Skin of body (tissue), 2 donors: Measurements from ENCODE around the gene ZNF578. TPM values are rescaled to one million over a fixed set of nuclear protein-coding genes. Genes with fewer than 3 reads are reported as not detected.
"Not testable (repeated sequence)": the region's sequence is repeated elsewhere in the genome, so short reads cannot be mapped to it uniquely, and the experiment has no call there.

Experiments used
- DNase-seq: peaks from one replicate; lab custom pipeline; 2025; lab: John Stamatoyannopoulos, UW
- total RNA-seq: library from RNA; depleted of rRNA; stranded (reverse); fragments of >200 nt; gene quantifications from one replicate; pipeline ENCODE4 v1.2.3, GENCODE V29; 2014

The ZNF578 gene
- total RNA-seq, 1 donor from 2014 or later: 3.4 TPM

DNA sequence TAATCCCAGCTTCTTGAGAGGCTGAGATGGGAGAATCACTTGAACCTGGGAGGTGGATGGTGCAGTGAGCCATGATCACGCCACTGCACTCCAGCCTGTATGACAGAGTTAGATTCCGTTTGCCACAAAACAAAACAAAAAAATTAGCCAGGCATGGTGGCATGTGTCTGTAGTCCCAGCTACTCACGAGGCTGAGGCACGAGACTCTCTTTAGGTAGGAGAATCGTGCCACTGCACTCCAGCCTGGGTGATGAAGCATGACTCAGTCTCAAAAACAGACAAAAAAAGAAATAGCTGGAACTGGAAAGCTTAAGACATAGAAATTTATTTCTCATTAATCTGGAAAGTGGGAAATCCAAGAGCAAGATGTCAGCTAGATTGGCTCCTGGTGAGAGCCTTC is 53.9 kb downstream of the ZNF578 start:
- no peak for DNase-seq

DNA sequence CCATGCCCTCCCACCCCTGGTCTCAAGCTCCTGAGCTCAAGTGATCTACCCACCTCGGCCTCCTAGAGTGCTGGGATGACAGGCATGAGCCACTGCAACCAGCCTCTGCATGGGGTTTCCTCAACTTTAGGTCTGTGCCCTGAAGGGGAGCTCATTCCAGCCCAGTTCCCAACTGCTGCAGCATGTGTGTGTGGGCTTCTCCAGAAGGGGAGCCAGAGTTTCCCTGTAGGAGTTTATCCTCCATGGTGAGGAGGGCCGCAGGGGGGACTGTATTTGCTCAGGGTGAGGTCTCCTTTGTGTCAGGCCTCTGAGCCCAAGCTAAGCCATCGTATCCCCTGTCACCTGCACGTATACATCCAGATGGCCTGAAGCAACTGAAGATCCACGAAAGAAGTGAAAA is 62.8 kb downstream of the ZNF578 start:
- no peak for DNase-seq

DNA sequence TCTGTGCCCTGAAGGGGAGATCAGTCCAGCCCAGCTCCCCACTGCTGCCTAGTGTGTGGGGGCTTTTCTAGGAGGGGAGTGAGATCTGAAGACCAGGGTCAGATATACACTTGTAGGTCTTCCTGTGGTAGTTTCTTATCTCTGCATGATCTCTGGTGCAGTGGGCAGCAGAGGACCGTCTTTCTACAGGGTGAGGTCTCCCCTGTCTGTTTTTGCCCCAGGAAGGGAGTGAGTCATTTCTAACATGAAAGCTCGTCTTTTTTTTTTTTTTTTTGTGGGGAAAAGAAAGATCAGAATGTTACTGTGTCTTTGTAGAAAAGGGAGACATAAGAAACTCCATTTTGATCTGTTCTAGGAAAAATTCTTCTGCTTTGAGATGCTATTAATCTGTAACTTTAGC is 65.3 kb downstream of the ZNF578 start:
- no peak for DNase-seq

DNA sequence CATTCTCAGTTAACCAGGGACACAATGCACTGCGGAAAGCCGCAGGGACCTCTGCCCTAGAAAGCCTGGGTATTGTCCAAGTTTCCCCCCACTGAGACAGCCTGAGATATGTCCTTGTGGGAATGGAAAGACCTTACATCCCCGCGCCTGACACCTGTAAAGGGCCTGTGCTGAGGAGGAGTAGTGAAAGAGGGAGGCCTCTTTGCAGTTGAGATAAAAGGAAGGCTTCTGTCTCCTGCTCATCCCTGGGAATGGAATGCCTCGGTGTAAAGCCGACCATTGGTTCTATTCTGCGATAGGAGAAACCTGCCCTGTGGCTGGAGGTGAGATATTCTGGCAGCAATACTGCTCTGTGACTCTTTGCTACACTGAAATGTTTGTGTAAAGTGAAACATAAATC is 65.8 kb downstream of the ZNF578 start:
- DNase-seq: not testable (repeated sequence)

DNA sequence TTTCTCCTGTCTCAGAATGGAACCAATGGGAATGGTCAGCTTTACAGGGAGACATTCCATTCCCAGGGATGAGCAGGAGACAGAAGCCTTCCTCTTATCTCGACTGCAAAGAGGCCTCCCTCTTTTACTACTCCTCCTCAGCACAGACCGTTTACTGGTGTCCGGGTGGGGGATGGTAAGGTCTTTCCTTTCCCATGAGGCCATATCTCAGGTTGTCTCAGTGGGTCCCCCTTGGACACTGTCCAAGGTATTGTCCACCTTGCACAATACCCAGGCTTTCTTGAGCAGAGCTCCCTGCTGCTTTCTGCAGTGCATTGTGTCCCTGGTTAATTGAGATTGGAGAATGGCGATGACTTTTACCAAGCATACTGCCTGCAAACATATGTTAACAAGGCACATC is 66.7 kb downstream of the ZNF578 start:
- DNase-seq: no peak

DNA sequence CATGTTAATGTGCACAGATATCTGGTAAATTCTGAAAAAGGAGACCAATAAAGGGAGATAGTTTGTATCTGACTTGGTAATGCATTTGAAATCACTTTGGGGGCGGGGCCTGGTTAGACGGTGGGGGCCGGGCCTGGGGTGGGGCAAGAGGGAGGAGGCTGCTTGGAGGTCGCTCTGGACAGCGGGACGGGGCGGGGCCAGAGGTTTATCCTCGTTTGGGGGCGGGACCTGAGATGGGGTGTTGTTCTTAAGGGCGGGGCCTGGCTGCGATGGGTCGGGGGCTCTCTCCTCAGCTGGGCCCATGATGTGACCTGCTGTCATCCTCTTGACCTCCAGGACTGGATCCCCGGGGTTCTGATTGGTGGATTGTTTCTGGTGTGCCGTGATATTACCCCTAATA is 69.2 kb downstream of the ZNF578 start:
- no peak for DNase-seq

DNA sequence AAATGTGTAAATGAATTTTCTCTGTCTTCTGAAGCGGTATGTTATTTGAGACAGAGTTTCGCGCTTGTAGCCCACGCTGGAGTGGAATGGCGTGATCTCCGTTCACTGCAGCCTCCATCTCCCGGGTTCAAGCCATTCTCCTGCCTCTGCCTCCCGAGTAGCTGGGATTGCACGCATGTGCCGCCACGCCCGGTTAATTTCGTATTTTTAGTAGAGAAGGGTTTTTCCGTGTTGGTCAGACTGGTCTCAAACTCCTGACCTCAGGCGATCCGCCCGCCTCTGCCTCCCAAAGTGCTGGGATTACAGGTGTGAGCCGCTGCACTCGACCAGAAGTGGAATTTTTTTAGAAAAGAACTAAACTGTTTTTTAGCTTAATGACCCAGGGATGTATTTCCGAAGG is 70.7 kb downstream of the ZNF578 start:
- DNase-seq: no peak

DNA sequence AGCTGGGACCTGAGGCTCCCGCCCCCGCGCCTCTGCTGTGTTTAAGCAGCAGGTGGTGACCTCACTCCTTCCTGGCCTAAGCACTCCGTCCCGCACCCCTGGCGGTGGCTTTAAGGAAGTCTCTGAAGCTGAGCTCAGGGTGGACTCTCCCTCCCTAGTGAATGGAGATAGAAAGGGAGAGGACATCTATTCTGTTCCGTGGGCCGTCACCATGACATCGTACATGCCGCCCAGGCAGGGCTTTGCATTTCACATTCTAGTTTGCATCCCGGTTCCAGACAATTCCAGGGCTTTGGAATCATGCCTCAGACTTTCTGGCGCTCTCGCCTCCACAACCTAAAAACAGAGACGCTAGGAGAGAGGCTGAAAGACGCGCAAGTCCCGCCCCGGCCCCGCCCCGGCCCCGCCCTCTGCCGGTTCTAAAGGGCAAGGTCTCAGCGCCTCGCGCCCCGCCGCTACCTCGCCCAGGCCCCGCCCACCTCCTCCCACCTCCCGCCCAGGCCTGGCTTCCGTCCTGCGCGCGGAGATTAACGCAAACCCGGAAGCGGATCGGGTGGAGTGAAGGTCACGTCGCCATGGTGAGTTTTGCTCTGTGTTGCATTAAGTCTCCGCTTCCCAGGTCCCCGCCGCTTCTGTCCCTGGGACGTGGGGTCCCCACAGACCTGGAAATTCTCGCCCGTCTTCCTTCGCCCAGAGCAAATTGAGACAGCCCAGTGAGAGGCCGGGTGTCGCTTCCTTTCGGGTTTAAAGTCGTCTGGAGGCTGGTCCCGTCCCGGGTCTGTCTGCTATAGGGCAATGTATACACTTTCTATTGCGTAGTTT is 74.0 kb downstream of the ZNF578 start, which contains the start of gene ZNF808:
Gene ZNF808, plus strand, starts transcription at position 535 of the 822 bp plus-strand sequence. CDS start 15,617 bp downstream, outside the sequence.
- peak; percentile 91 for DNase-seq

DNA sequence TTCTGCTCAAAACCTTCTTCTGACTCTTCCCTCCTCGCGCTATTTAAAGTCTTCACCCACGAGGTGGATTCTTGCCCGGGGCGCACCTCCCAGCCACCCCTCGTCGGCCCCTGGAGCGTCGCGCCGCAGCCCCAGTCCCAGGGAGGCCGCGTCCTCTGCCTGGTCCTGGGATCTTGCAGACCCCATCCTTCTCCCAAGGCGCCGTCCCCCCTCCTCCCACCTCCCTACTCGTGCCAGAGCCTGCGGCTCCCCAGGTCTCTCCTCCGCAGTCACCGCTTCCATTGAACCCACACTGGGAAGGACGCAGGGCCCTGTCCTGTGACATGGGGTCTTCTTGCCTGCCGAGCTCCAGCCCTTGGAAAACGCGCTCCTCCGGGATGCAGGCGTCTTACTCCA is 74.6 kb downstream of the ZNF578 start:
- DNase-seq: no peak

DNA sequence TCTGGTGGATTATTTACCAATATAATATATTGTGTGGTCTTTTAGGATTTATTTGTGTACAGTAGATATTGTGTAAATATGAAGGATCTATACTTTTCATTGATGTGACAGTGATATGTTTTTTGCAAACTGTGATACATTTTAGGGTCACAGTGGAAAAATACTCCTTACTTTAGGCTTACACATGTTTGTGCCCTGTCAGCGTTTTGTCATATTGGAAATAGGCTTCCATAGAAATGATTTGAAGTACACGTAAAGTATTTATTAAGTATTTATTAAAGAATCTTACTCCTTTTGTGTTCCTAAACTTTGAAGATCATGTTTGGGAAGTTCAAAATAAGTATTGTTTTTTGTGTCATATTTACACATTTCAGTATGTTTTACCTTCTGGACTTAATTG is 79.1 kb downstream of the ZNF578 start:
- no peak for DNase-seq

DNA sequence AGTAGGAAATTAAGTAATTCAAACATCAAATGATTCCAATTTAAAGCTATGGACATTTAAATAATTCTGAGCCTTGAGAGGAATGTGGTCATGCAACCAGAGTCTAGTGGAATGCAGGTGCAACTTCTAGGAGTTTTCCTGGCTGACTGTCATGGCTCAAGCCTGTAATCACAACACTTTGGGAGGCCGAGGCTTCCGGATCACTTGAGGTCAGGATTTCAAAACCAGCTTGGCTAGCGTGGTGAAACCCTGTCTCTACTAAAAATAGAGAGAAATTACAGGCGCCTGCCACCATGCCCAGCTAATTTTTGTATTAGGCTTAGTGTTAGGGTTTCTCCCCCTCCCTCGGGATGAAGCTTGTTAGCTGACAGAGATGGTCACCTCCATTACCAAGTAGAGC is 80.5 kb downstream of the ZNF578 start:
- no peak for DNase-seq

DNA sequence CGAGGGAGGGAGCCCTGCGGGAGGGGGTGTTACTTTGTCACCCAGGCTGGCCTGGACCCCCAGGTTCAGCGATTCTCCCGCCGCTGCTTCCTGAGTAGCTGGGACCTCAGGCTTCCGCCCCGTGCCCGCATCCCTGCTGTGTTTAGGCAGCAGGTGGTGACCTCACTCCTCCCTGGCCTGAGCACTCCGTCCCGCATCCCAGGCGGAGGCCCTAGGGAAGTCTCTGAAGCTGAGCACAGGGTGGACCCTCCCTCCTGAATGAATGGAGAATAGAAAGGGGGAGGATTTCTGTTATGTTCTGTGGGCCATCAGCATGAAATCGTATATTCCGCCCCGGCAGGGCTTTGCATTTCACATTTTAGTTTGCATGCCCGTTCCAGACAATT is 82.0 kb downstream of the ZNF578 start:
- DNase-seq: not testable (repeated sequence)

DNA sequence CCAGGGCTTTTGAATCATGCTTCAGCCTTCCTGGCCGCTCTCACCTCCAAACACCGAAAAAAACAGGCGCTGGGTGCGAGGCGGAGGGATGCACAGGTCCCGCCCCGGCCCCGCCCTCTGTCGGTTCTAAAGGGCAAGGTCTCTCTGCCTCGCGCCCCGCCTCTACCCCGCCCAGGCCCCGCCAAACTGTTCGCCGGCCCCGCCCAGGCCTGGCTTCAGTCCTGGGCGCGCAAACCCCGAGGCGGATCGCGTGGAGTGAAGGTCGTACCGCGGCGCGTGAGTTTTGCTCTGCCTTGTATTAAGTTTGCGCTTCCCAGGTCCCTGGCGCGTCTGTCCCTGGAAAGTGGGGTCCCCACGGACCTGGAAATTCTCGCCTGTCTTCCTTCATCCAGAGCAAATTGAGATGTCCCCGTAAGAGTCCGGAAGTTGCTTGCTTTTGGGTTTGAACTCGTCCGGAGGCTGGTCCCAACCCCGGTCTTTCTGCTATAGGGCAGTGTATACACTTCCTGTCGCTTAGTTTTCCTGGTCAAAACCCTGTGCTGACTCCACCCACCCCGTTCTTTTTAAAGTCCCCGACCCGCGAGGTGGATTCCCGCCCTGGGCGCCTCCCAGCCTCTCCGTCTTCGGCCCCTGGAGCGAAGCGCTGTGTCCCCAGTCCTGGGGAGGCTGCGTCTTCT is 82.6 kb downstream of the ZNF578 start:
- peak; percentile 67 for DNase-seq

DNA sequence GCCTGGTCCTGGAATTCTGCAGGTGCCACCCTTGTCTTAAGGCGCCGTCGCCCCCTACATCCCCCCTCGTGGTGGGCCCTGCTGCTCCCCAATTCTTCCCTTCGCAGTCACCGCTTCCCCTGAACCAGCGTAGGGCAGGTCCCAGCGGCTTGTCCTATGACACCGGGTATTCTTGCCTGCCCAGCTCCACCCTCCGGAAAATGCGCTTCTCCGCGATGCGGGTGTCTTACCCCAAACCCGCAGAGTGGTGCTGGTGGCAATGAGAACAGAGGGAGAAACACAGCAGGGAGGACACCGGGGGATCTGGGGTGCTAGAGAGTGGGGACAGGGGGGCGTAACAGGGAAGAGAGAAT is 83.1 kb downstream of the ZNF578 start:
- no peak for DNase-seq

DNA sequence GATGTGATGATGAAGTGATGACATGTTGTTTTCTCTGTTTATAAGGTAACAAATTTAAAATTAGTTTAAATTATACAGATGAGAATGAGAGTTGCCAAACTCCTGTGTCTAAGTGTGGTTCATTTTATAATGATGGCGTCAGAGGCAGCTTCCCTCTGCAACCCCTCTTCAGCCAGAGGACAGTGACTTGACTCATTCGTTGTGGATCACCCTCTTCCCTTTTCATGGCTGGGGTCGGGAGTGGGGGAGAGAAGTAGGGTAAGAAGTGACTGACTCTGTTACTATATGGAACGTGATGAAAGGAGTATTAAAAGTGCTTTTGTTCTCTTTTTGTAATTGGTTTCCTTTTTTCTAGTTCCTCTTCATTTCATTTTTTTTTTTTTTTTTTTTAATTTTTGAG is 85.5 kb downstream of the ZNF578 start:
- DNase-seq: not testable (repeated sequence)

DNA sequence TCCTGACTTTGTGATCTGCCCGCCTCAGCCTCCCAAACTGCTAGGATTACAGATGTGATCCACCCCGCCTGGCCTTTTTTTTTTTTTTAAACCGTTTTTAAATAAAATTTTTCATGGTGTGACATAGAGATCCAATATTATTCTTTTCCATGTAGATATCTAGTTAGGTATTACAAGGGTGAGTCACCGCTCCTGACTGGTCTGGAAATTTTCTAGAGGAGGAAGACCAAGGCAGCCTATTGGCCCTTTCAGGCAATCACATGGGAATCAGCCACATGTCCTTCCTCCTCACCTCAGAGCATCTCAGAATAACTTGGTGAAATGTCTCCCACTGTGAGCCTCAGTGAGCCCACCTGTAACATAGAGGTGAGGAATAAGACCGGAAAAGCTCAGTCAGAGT is 87.8 kb downstream of the ZNF578 start:
- not testable (repeated sequence) for DNase-seq

DNA sequence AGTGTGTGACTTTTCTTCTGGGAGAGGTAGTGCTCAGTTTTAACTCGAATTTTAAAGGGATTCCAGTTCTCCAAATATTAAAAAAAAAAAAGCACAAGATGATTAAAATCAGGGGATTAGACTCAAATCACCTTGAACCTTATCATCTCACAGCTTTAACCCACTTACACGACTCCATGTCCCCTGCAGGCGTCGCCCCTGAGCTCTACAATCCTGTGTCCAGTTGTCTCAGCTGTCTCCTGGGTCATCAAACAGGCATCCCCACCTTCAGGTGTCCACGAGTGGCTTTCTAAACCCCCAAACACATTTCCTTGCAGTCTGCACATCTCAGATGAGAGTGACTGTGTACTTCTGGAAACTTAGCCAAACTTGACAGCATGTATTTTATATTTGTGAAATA is 88.3 kb downstream of the ZNF578 start:
- DNase-seq: no peak

DNA sequence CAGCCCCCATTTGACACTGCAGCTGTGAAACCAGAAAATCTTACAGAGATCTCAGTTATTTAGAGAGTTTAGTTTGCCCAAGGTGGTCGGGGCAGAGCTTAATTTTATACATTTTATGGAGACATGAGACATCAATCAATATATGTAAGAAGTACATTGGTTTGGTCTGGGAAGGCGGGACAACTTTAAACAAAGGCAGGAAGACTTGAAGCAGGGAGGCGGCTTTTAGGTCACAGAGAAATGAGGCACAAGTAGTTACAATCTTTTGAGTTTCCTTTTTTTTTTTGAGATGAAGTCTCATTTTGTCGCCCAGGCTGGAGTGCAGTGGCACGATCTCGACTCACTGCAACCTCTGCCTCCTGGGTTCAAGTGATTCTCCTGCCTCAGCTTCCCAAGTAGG is 89.2 kb downstream of the ZNF578 start:
- not testable (repeated sequence) for DNase-seq

DNA sequence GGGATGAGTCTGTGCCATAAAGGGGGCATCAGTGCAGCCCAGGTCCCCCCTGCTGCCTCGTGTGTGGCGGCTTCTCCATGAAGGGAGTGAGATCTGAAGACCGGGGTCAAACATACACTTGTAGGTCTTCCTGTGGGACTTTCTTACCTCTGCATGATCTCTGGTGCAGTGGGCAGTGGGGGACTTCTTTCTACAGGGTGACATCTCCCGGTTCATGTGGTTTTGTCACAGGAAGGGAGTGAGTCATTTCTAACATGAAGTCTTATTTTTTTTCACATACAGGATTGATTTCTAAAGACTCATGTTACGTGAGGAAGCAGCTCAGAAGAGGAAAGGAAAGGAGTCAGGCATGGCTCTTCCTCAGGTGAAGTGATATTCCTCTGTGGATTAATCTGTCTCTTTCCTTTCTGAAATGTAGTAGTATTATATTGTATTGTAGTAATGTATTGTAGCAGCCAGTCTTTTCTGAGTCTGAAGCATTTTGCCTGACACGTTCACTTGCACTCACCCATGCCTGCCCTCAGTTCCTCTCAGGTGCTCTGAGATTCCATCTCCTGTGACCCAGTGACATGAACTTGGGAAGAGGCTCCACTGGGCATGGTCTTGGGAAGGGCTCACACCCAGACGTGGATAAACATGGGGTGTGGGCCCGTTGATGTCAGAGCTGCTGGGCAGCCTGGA is 89.8 kb downstream of the ZNF578 start:
- no peak for DNase-seq

DNA sequence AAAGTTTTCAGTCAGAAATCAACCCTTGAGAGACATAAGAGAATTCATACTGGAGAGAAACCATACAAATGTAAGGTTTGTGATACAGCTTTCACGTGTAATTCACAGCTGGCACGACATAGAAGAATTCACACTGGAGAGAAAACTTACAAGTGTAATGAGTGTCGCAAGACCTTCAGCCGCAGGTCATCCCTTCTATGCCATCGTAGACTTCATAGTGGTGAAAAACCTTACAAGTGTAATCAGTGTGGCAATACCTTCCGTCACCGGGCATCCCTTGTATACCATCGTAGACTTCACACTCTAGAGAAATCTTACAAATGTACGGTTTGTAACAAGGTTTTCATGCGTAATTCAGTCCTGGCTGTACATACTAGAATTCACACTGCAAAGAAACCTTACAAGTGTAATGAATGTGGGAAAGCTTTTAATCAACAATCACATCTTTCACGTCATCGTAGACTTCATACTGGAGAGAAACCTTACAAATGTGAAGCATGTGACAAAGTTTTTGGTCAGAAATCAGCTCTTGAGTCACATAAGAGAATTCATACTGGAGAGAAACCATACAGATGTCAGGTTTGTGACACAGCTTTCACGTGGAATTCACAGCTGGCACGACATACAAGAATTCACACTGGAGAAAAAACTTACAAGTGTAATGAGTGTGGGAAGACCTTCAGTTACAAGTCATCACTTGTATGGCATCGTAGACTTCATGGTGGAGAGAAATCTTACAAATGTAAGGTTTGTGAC is 101.0 kb downstream of the ZNF578 start:
- DNase-seq: no peak

DNA sequence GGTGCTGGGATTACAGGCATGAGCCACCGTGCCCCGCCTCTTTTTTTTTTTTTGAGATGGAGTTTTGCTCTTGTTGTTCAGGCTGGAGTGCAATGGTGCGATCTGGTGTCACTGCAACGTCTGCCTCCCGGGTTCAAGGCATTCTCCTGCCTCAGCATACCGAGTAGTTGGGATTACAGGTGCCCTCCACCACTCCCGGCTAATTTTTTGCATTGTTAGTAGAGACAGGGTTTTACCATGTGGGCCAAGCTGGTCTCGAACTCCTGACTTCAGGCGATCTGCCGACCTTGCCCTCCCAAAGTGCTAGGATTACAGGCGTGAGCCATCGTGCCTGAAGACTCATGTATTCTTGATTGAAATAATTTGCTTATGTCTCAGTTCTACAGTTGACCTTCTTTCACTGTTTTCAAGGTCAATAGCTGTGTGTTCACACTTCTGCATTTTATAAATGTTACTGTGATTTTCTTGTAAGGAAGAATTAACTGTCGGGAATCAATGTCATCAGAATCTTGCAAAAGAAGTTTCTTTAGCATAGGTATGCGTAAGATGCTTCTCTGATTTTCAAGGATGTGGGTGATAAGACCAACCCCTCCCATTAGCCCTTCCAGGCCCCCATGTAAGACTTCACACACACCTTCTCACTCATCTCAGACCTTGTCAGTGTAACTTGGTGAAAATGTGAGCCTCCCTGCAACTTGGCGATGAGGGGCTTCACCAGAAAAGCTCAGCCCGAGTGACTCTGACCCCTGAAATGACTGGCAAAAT is 104.1 kb downstream of the ZNF578 start:
- no peak for DNase-seq
